ENCODE results near the gene C22orf23.
"Not testable (repeated sequence)": the region's sequence is repeated elsewhere in the genome, so short reads cannot be mapped to it uniquely, and the experiment has no call there.

GRCh38 chr22:37947142-37947795, 6.1 kb downstream of the C22orf23 start:
- TF ChIP-seq, protein P1, sequence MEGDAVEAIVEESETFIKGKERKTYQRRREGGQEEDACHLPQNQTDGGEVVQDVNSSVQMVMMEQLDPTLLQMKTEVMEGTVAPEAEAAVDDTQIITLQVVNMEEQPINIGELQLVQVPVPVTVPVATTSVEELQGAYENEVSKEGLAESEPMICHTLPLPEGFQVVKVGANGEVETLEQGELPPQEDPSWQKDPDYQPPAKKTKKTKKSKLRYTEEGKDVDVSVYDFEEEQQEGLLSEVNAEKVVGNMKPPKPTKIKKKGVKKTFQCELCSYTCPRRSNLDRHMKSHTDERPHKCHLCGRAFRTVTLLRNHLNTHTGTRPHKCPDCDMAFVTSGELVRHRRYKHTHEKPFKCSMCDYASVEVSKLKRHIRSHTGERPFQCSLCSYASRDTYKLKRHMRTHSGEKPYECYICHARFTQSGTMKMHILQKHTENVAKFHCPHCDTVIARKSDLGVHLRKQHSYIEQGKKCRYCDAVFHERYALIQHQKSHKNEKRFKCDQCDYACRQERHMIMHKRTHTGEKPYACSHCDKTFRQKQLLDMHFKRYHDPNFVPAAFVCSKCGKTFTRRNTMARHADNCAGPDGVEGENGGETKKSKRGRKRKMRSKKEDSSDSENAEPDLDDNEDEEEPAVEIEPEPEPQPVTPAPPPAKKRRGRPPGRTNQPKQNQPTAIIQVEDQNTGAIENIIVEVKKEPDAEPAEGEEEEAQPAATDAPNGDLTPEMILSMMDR (conservative IDR thresholded peaks at IDR 0.05) = not testable (repeated sequence)
- TF ChIP-seq ZFX (IDR thresholded peaks at IDR 0.05) = not testable (repeated sequence)
